GM10266 (cell line): ENCODE measurements around the gene AIF1L.

Experiments used
- DNase-seq: peaks from one replicate; pipeline ENCODE4 v3.0.0; 2012; ENCODE audit errors: extremely low spot score
- CTCF ChIP-seq: IDR thresholded peaks from 2 replicates; pipeline ENCODE4 v1.5.1; 2012; ENCODE audit warnings: mild to moderate bottlenecking, low read depth; ENCODE audit not compliant: control insufficient read depth, insufficient read depth; ENCODE audit errors: missing control alignments

Gene AIF1L

GRCh38 chr9:131078427-131079366 lies 17.6 kb upstream of the AIF1L start:
- no peak for TF ChIP-seq CTCF
- no peak for DNase-seq

GRCh38 chr9:131080589-131080988 lies 15.7 kb upstream of the AIF1L start:
- DNase-seq, result no peak
- TF ChIP-seq CTCF, result no peak

GRCh38 chr9:131081868-131082267 lies 14.5 kb upstream of the AIF1L start:
- TF ChIP-seq CTCF, result no peak
- DNase-seq, result no peak

GRCh38 chr9:131082774-131083512 lies 13.4 kb upstream of the AIF1L start:
- TF ChIP-seq CTCF, result no peak
- no peak for DNase-seq

GRCh38 chr9:131084661-131085369 lies 11.5 kb upstream of the AIF1L start:
- no peak for DNase-seq
- TF ChIP-seq CTCF, result no peak

- TF ChIP-seq CTCF, result no peak
Measured at GRCh38 chr9:131085370-131086122, 10.8 kb upstream of the AIF1L start.

More at GRCh38 chr9:131085370-131086122, 10.8 kb upstream of the AIF1L start:
- no peak for DNase-seq
